IMR-90 (cell line): ENCODE data around the gene NUDT3. TPM values are rescaled to one million over a fixed set of nuclear protein-coding genes. Genes with fewer than 3 reads are reported as not detected.

Experiments
- ATAC-seq: fragments of 200-7000 bp; cut with Tn5 transposase; 2 replicates; pipeline ENCODE4 v1.9.1; 2020; ENCODE audit warnings: low read depth, mild to moderate bottlenecking, moderate library complexity
- Bru-seq: library from RNA; stranded (reverse); fragments of 400-500 nt; gene quantifications from one replicate; lab custom pipeline; 2021; lab: Mats Ljungman, UMichigan
- BruChase-seq, 2 experiments: library from RNA; stranded (reverse); fragments of 400-500 nt; gene quantifications; one replicate each; lab custom pipeline; 2021; lab: Mats Ljungman, UMichigan
- BruUV-seq: library from RNA; stranded (reverse); fragments of 400-500 nt; replicated peaks from 2 replicates; lab custom pipeline; 2021; lab: Mats Ljungman, UMichigan
- CTCF ChIA-PET: fragments of 300-600 bp; formaldehyde crosslinking; extraction: SDS; loops from one replicate; lab custom pipeline; 2021; ENCODE audit warnings: antibody characterized with exemption; lab: Yijun Ruan, JAX
- POLR2A ChIA-PET: fragments of 300-600 bp; sonication (Branson Sonifier 250); formaldehyde crosslinking; loops from one replicate; lab custom pipeline; 2022; ENCODE audit warnings: antibody characterized with exemption; ENCODE audit not compliant: unreplicated experiment; lab: Charles Lee
- DNase-seq: peaks from one replicate; pipeline ENCODE4 v3.0.0; 2013
- H2AFZ ChIP-seq: replicated peaks from 2 replicates; pipeline ENCODE3; 2013; ENCODE audit warnings: low read length, mild to moderate bottlenecking; ENCODE audit not compliant: poor library complexity
- H2AK5ac ChIP-seq: 2 replicates; pipeline ENCODE4 v1.6.1; 2013; ENCODE audit warnings: low read depth, low read length, inconsistent platforms
- H2AK9ac ChIP-seq: replicated peaks from 2 replicates; pipeline ENCODE3; 2013; ENCODE audit warnings: mild to moderate bottlenecking, low read depth, low read length, moderate library complexity; ENCODE audit not compliant: poor library complexity
- H2BK120ac ChIP-seq: 2 replicates; pipeline ENCODE4 v1.6.1; 2013; ENCODE audit warnings: low read depth, low read length, inconsistent platforms
- H2BK15ac ChIP-seq: 3 replicates; pipeline ENCODE4 v1.6.1; 2013; ENCODE audit warnings: low read depth, low read length, inconsistent platforms
- H2BK20ac ChIP-seq: 2 replicates; pipeline ENCODE4 v1.6.1; 2013; ENCODE audit warnings: low read depth, mild to moderate bottlenecking, inconsistent platforms, low read length, moderate library complexity
- H2BK5ac ChIP-seq: 2 replicates; pipeline ENCODE4 v1.6.1; 2013; ENCODE audit warnings: mild to moderate bottlenecking, low read depth, low read length, inconsistent platforms; ENCODE audit not compliant: poor library complexity, severe bottlenecking
- H3K14ac ChIP-seq: replicated peaks from 2 replicates; pipeline ENCODE4 v1.6.1; 2013; ENCODE audit warnings: low read depth, low read length, inconsistent platforms
- H3K18ac ChIP-seq: 2 replicates; pipeline ENCODE4 v1.6.1; 2013; ENCODE audit warnings: low read depth, low read length, control low read depth
- H3K23ac ChIP-seq: 2 replicates; pipeline ENCODE4 v1.6.1; 2013; ENCODE audit warnings: low read depth, low read length, inconsistent platforms
- H3K27ac ChIP-seq: 2 replicates; pipeline ENCODE4 v1.5.1; 2013; ENCODE audit warnings: mild to moderate bottlenecking, control low read depth, low read length; ENCODE audit not compliant: insufficient read depth
- H3K27me3 ChIP-seq: 2 replicates; pipeline ENCODE4 v1.6.1; 2013; ENCODE audit warnings: low read length; ENCODE audit not compliant: control insufficient read depth, insufficient read depth
- H3K36me3 ChIP-seq: 2 replicates; pipeline ENCODE4 v1.6.1; 2013; ENCODE audit warnings: low read length, mixed read lengths; ENCODE audit not compliant: control insufficient read depth, insufficient read depth
- H3K4ac ChIP-seq: 2 replicates; pipeline ENCODE4 v1.6.1; 2013; ENCODE audit warnings: low read depth, low read length, inconsistent platforms
- H3K4me1 ChIP-seq: 2 replicates; pipeline ENCODE4 v1.6.1; 2013; ENCODE audit warnings: low read length, mixed read lengths; ENCODE audit not compliant: control insufficient read depth, insufficient read depth
- H3K4me2 ChIP-seq: 2 replicates; pipeline ENCODE4 v1.6.1; 2013; ENCODE audit warnings: low read depth, mild to moderate bottlenecking, control low read depth, low read length, moderate library complexity
- H3K4me3 ChIP-seq: 2 replicates; pipeline ENCODE4 v1.5.1; 2013; ENCODE audit warnings: low read depth, mild to moderate bottlenecking, control low read depth, low read length, moderate library complexity; ENCODE audit not compliant: insufficient read depth
- H3K56ac ChIP-seq: 2 replicates; pipeline ENCODE4 v1.6.1; 2013; ENCODE audit warnings: low read length, inconsistent platforms; ENCODE audit not compliant: insufficient read depth; ENCODE audit errors: extremely low read depth
- H3K79me1 ChIP-seq, 2 experiments: 2 replicates each; pipeline ENCODE4 v1.6.1; 2013; ENCODE audit warnings: low read length in 2 of 2, inconsistent platforms in 1 of 2, low read depth in 1 of 2
- H3K9ac ChIP-seq: 2 replicates; pipeline ENCODE4 v1.6.1; 2013; ENCODE audit warnings: low read depth, low read length, control low read depth
- H3K9me1 ChIP-seq: 2 replicates; pipeline ENCODE4 v1.6.1; 2013; ENCODE audit warnings: low read length, inconsistent platforms; ENCODE audit not compliant: insufficient read depth
- H3K9me3 ChIP-seq: 2 replicates; pipeline ENCODE4 v1.6.1; 2013; ENCODE audit warnings: low read length; ENCODE audit not compliant: control insufficient read depth, insufficient read depth
- H4K20me1 ChIP-seq: 2 replicates; pipeline ENCODE4 v1.6.1; 2013; ENCODE audit warnings: low read length, inconsistent platforms; ENCODE audit not compliant: insufficient read depth
- H4K5ac ChIP-seq: 2 replicates; pipeline ENCODE4 v1.6.1; 2013; ENCODE audit warnings: mild to moderate bottlenecking, low read depth, low read length, control low read depth
- H4K8ac ChIP-seq, 2 experiments: 2 replicates each; pipeline ENCODE4 v1.6.1; 2013; ENCODE audit warnings: low read depth in 2 of 2, low read length in 2 of 2, control low read depth in 1 of 2, inconsistent platforms in 1 of 2
- H4K91ac ChIP-seq: 2 replicates; pipeline ENCODE4 v1.6.1; 2013; ENCODE audit warnings: low read depth, low read length, inconsistent platforms; ENCODE audit not compliant: insufficient read depth
- CEBPB ChIP-seq: IDR thresholded peaks from 2 replicates; pipeline ENCODE4 v1.6.1; 2012; ENCODE audit warnings: low read depth, low read length, improper control_type of control experiment
- FOS ChIP-seq: fragments of 150-350 bp; IDR thresholded peaks from 2 replicates; pipeline ENCODE4 v1.6.1; 2016; ENCODE audit warnings: low read depth, low read length
- MAFK ChIP-seq: IDR thresholded peaks from 2 replicates; pipeline ENCODE4 v1.6.1; 2012; ENCODE audit warnings: low read depth, low read length, improper control_type of control experiment
- MXI1 ChIP-seq: IDR thresholded peaks from 2 replicates; pipeline ENCODE4 v1.6.1; 2012; ENCODE audit warnings: low read depth, mild to moderate bottlenecking, low read length, moderate library complexity, borderline replicate concordance
- NFE2L2 ChIP-seq: fragments of 150-350 bp; IDR thresholded peaks from 2 replicates; pipeline ENCODE4 v1.6.1; 2016; ENCODE audit warnings: low read depth, mild to moderate bottlenecking, low read length
- RAD21 ChIP-seq: IDR thresholded peaks from 2 replicates; pipeline ENCODE4 v1.6.1; 2012; ENCODE audit warnings: low read length, improper control_type of control experiment
- RCOR1 ChIP-seq: IDR thresholded peaks from 2 replicates; pipeline ENCODE4 v1.6.1; 2012; ENCODE audit warnings: mild to moderate bottlenecking, low read length, improper control_type of control experiment; ENCODE audit not compliant: insufficient replicate concordance
- SMC3 ChIP-seq: fragments of 150-350 bp; IDR thresholded peaks from 2 replicates; pipeline ENCODE4 v1.6.1; 2016; ENCODE audit warnings: low read depth, mild to moderate bottlenecking, antibody characterized with exemption, low read length, moderate library complexity
- WGBS, 2 experiments: methylation state at CpG; one replicate each; pipeline versions ENCODE4 v1.1.5 to v1.1.7; 2013; ENCODE audit warnings: missing lambda C conversion rate in 2 of 2; ENCODE audit not compliant: insufficient read length in 1 of 2; ENCODE audit errors: extremely low coverage in 2 of 2; 5-methylcytosine and 5-hydroxymethylcytosine counted together
- dilution Hi-C: fragments of 300-500 bp; cut with HindIII; formaldehyde crosslinking; loops from one replicate; pipeline ENCODE4 v1.14.3; 2018; ENCODE audit warnings: low sequenced_read_pairs; ENCODE audit not compliant: unreplicated experiment
- in situ Hi-C: fragments of 300-500 bp; cut with MboI; formaldehyde crosslinking; loops from 3 replicates; pipeline ENCODE4 v1.14.3; 2019; ENCODE audit warnings: low sequenced_read_pairs, inconsistent platforms, mixed read lengths
- intact Hi-C: fragments of 100-400 bp; cut with micrococcal nuclease; formaldehyde crosslinking; loops from 2 replicates; pipeline ENCODE4 v1.10.0; 2022
- long read RNA-seq: library from polyadenylated mRNA; unstranded; transcript quantifications from one replicate; pipeline ENCODE4 v2.0.0, GENCODE V29; 2021; ENCODE audit not compliant: unreplicated experiment
- polyA plus RNA-seq, 3 experiments: library from polyadenylated mRNA; depleted of rRNA; stranded (reverse); fragments of >200 nt; gene quantifications; 2 replicates each; pipeline ENCODE4 v1.2.3, GENCODE V29; 2012; ENCODE audit warnings: low replicate concordance in 1 of 3
- total RNA-seq: library from RNA; depleted of rRNA; stranded (reverse); fragments of >200 nt; gene quantifications from 2 replicates; pipeline ENCODE4 v1.2.3, GENCODE V29; 2012; rRNA removed
- TF ChIP-seq, protein P1 (sequence below): fragments of 150-350 bp; IDR thresholded peaks from 2 replicates; pipeline ENCODE4 v1.6.1; 2017; ENCODE audit warnings: mild to moderate bottlenecking, antibody characterized with exemption, low read length, low read depth
- TF ChIP-seq, protein P2 (sequence below): conservative IDR thresholded peaks from 2 replicates; pipeline ENCODE4 v1.5.1; 2012; ENCODE audit warnings: mild to moderate bottlenecking, low read depth, low read length, improper control_type of control experiment
- TF ChIP-seq, protein P3 (sequence below): fragments of 150-350 bp; IDR thresholded peaks from 2 replicates; pipeline ENCODE4 v1.6.1; 2016; ENCODE audit warnings: low read depth, mild to moderate bottlenecking, low read length, moderate library complexity, borderline replicate concordance

NUDT3 gene
- total RNA-seq (17.2 and 21.4 TPM in 2 replicates), polyA plus RNA-seq (2012; rRNA removed) (9.1 and 10.1 TPM in 2 replicates), Bru-seq, nascent RNA (percentile 88 among the genes with signal in this experiment), BruChase-seq, experiment 1, labeled RNA remaining after a 6-hour chase (percentile 99 among the genes with signal in this experiment), BruChase-seq, experiment 2, labeled RNA remaining after a 2-hour chase (percentile 98 among the genes with signal in this experiment)
- 3.8 and 4.5 TPM in 2 replicates for polyA plus RNA-seq (2012; cell fraction: cytosol; rRNA removed)
- 3.1 and 12.1 TPM in 2 replicates for polyA plus RNA-seq (2012; cell fraction: nucleus; rRNA removed; ENCODE audit: low replicate concordance)
- long read RNA-seq, full-length matches to known transcripts: 55 of 79 reads
- long read RNA-seq, partial matches to known transcripts: 1 of 79 reads
- long read RNA-seq, other reads (novel, unspliced or antisense): 23 of 79 reads

DNA sequence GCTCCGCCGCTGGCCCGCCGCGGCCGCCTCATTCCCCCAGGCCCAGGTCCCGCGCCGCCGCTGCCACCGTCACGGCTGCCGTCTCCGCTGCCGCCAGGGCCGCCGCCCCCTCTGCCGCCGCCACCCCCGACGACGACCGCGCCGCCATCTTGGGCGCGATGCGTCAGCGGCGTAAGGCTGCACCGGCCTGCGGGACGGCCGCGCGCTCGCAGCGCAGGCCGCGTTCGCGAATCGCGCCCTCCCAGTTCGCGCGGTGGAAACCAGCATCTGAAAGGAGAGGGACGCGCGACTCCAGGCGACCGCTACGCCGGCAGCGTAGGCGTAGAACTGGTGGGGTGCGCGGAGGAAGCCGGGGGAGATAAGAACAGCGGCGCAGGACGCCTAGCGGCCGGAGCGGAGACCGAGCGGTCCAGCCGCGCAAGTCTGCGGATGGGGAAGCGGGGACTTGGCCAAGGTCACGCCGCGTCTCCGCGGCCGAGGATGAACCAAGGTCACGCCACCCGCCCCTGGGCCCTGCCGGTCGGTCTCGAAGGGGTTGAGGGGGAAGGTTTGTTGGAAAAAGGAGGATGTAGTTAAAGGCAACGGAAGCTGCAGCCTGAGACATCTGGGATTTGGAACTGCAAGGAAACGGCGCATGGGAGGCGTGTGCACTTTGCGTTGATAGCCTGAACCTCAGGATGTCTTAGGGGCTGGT is at the start of gene NUDT3:
TSS of gene NUDT3 (minus strand) at position 173 of the 694 bp plus-strand sequence. CDS start 307 bp downstream, outside the sequence.
- H2AFZ ChIP-seq: peak within 1 kb of the TSS; percentile 96
- dilution Hi-C loops (no loop called here), in situ Hi-C loops (no loop called here), intact Hi-C loops (loop anchor here (2.0 to 5.0 kb wide), 2 partner anchors 85 to 216 kb away; no protein-coding TSS in a partner anchor)
- H3K56ac ChIP-seq: peak within 1 kb of the TSS; percentile 28
- H3K36me3 ChIP-seq: no peaks in the 10 kb centered on the region
- H2BK20ac ChIP-seq: no peak within 1 kb of the TSS
- H3K9ac ChIP-seq: peak within 1 kb of the TSS; percentile 90
- H3K18ac ChIP-seq: peak within 1 kb of the TSS; percentile 33; the same call in 1 of the 2 replicates
- peak within 1 kb of the TSS; percentile 95 for H2AK5ac ChIP-seq
- peak within 1 kb of the TSS; percentile 91 for H3K4ac ChIP-seq
- CTCF ChIA-PET: interaction anchor here (0.6 to 1.0 kb wide), 4 partner anchors 18 to 813 kb away, joined by 3 read pairs; partner anchors contain the start of gene BAK1
- peaks cover 5% of the 10 kb centered on the region for H3K9me1 ChIP-seq
- H3K14ac ChIP-seq: peak within 1 kb of the TSS; percentile 79
- H4K5ac ChIP-seq: peak within 1 kb of the TSS; percentile 4
- ATAC-seq (peak; percentile 92), DNase-seq (peak; percentile 93)
- H3K4me1 ChIP-seq: no peaks in the 10 kb centered on the region
- H2AK9ac ChIP-seq: peak within 1 kb of the TSS; percentile 92
- H3K27me3 ChIP-seq: no peaks in the 10 kb centered on the region
- peak within 1 kb of the TSS; percentile 89 for H2BK5ac ChIP-seq
- H2BK15ac ChIP-seq: no peak within 1 kb of the TSS
- H3K9me3 ChIP-seq: no peaks in the 10 kb centered on the region
- peaks cover 20% of the 10 kb centered on the region; the same call in 1 of the 2 replicates for H4K20me1 ChIP-seq
- H3K4me3 ChIP-seq: peak within 1 kb of the TSS; percentile 93
- no TSS peak for BruUV-seq
- peak within 1 kb of the TSS; percentile 91 for H4K91ac ChIP-seq
- H3K4me2 ChIP-seq: peak within 1 kb of the TSS; percentile 93
- H3K27ac ChIP-seq: peak within 1 kb of the TSS; percentile 94
- POLR2A ChIA-PET: no interaction called here
- peak within 1 kb of the TSS; percentile 91 for H3K23ac ChIP-seq
- peak within 1 kb of the TSS; percentile 75 to 78; a peak in 2 of 4 replicates for H4K8ac ChIP-seq
- 5% methylated on average over 21 of the region's 87 CpGs; no CpG with 5 or more reads in 1 of the 2 experiments for WGBS, 2 experiments
- peaks cover 10 to 33% of the 10 kb centered on the region in 2 experiments for H3K79me1 ChIP-seq
- H2BK120ac ChIP-seq: peak within 1 kb of the TSS; percentile 51
- no peak; the same call in 1 of the 2 replicates for TF ChIP-seq FOS
- TF ChIP-seq, protein P1, sequence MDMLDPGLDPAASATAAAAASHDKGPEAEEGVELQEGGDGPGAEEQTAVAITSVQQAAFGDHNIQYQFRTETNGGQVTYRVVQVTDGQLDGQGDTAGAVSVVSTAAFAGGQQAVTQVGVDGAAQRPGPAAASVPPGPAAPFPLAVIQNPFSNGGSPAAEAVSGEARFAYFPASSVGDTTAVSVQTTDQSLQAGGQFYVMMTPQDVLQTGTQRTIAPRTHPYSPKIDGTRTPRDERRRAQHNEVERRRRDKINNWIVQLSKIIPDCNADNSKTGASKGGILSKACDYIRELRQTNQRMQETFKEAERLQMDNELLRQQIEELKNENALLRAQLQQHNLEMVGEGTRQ: no peak
- TF ChIP-seq RCOR1: peak; percentile 76
- TF ChIP-seq CEBPB: no peak
- TF ChIP-seq, protein P2, sequence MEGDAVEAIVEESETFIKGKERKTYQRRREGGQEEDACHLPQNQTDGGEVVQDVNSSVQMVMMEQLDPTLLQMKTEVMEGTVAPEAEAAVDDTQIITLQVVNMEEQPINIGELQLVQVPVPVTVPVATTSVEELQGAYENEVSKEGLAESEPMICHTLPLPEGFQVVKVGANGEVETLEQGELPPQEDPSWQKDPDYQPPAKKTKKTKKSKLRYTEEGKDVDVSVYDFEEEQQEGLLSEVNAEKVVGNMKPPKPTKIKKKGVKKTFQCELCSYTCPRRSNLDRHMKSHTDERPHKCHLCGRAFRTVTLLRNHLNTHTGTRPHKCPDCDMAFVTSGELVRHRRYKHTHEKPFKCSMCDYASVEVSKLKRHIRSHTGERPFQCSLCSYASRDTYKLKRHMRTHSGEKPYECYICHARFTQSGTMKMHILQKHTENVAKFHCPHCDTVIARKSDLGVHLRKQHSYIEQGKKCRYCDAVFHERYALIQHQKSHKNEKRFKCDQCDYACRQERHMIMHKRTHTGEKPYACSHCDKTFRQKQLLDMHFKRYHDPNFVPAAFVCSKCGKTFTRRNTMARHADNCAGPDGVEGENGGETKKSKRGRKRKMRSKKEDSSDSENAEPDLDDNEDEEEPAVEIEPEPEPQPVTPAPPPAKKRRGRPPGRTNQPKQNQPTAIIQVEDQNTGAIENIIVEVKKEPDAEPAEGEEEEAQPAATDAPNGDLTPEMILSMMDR: peak; percentile 86
- TF ChIP-seq NFE2L2: no peak
- TF ChIP-seq, protein P3, sequence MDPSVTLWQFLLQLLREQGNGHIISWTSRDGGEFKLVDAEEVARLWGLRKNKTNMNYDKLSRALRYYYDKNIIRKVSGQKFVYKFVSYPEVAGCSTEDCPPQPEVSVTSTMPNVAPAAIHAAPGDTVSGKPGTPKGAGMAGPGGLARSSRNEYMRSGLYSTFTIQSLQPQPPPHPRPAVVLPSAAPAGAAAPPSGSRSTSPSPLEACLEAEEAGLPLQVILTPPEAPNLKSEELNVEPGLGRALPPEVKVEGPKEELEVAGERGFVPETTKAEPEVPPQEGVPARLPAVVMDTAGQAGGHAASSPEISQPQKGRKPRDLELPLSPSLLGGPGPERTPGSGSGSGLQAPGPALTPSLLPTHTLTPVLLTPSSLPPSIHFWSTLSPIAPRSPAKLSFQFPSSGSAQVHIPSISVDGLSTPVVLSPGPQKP: no peak
- TF ChIP-seq MXI1: peak; percentile 9; the same call in 1 of the 2 replicates
- no peak for TF ChIP-seq MAFK
- TF ChIP-seq RAD21: peak; percentile 80
- TF ChIP-seq SMC3: peak; percentile 79
